ENCODE data around the gene PILRA.
"Not testable (repeated sequence)": the region's sequence is repeated elsewhere in the genome, so short reads cannot be mapped to it uniquely, and the experiment has no call there.

GRCh38 chr7:100324194-100324593 lies 49.1 kb upstream of the PILRA start:
- not testable (repeated sequence) for TF ChIP-seq CTCF, POLR2A, EP300 (IDR thresholded peaks at IDR 0.05)

Data from tibial nerve (tissue), 4 donors.